Activated T-helper 9 cell treated with anti-CD3 and anti-CD28 coated beads, Interleukin-2, amount 50 U/mL, for 16 hours (primary cell): ENCODE results near the gene LRRC41.
"Not testable (repeated sequence)": the region's sequence is repeated elsewhere in the genome, so short reads cannot be mapped to it uniquely, and the experiment has no call there.

Experiments
- DNase-seq: peaks from one replicate; pipeline ENCODE4 v3.0.0-alpha.2; 2020; ENCODE audit warnings: low read depth

Gene LRRC41

DNA sequence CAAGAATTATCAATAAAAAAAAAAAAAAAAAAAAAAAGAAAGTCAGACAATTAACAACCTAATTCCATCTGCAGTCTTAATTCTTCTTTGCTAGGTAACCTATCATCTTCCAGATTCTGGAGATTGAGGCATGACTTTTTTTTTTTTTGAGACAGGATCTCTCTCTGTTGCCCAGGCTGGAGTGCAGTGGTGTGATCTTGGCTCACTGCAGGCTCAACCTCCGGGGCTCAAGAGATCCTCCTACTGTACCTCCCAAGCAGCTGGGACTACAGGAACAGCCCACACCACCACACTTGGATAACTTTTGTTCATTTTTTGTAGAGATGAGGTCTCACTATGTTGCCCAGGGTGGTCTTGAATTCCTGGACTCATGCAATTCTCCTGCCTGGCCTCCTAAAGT, 60.5 kb downstream of the LRRC41 start:
- no peak for DNase-seq

DNA sequence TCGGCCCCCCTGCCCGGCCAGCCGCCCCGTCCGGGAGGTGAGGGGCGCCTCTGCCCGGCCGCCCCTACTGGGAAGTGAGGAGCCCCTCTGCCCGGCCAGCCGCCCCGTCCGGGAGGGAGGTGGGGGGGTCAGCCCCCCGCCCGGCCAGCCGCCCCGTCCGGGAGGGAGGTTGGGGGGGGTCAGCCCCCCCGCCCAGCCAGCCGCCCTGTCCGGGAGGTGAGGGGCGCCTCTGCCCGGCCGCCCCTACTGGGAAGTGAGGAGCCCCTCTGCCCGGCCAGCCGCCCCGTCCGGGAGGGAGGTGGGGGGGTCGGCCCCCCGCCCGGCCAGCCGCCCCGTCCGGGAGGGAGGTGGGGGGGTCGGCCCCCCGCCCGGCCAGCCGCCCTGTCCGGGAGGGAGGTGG, 61.7 kb downstream of the LRRC41 start:
- DNase-seq = not testable (repeated sequence)

DNA sequence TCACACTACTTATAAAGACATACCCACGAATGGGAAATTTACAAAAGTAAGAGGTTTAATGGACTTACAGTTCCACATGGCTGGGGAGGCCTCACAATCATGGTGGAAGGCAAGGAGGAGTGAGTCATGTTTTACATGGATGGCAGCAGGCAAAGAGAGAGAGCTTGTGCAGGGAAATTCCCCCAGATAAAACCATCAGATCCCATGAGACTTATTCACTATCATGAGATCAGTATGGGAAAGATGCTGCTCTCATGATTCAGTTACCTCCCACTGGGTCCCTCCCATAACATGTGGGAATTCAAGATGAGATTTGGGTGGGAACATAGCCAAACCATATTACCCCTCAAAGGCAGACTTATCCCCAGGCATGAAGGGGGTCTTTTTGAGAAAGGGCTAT, 64.6 kb downstream of the LRRC41 start:
- not testable (repeated sequence) for DNase-seq

DNA sequence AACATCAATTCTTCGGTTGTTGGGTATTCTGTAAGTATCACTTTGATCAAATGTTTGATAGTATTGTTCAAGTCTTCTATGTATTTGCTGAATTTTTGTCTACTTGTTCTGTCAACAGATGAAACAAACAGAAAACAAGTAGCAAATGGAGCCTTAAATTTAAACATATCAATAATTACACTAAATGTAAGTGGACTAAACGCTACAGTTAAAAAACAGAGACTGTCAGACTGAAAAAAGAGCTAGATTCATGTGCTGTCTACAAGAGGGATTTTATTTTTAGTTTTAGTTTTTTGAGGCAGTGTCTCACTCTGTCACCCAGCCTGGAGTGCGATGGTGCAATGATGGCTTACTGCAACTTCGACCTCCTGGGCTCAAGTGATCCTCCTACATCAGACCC, 66.5 kb downstream of the LRRC41 start:
- DNase-seq = no peak

DNA sequence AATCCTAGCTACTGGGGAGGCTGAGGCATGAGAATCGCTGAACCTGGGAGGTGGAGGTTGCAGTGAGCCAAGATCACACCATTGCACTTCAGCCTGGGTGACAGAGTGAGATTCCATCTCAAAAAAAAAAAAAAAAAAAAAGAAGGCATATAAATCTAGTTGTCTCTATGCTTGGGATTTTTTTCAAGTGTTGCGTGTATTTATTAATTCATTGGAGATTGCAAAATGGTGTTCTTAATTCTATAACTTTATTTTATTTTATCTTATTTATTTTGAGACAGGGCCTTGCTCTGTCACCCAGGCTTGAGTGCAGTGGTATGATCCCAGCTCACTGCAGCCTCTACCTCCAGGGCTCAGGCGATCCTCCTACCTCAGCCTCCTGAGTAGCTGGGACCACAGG, 72.2 kb downstream of the LRRC41 start:
- DNase-seq = not testable (repeated sequence)
